Esophagus squamous epithelium (tissue), 4 donors: ENCODE data around the gene C1orf122.

ENCODE experiments used
- CTCF ChIP-seq, 6 experiments: fragments of 450-650 bp in 4 of 6; fragments of 200-600 bp in 2 of 6; sonication (generic) in 2 of 6; IDR thresholded peaks; one replicate each; pipeline ENCODE4 v1.5.1; 2016 to 2019; ENCODE audit warnings: antibody characterized with exemption in 6 of 6, mild to moderate bottlenecking in 4 of 6, moderate library complexity in 4 of 6
- POLR2A ChIP-seq, 4 donors: fragments of 450-650 bp; IDR thresholded peaks; one replicate each; pipeline ENCODE4 v1.6.1; 2017; ENCODE audit warnings: antibody characterized with exemption in 4 of 4, mild to moderate bottlenecking in 4 of 4, moderate library complexity in 3 of 4

- TF ChIP-seq POLR2A (IDR thresholded peaks at IDR 0.05), result no peak
- no peak for TF ChIP-seq CTCF (IDR thresholded peaks at IDR 0.05)
These were observed 32.1 kb downstream of the C1orf122 start for GRCh38 chr1:37839676-37840075.
